Mesendoderm (in vitro differentiated cells): ENCODE data around the gene FN3K.

Experiments used
- DNase-seq: peaks from one replicate; pipeline ENCODE4 v3.0.0; 2013
- H2AK5ac ChIP-seq: 2 replicates; pipeline ENCODE4 v1.6.1; 2013; ENCODE audit warnings: low read length, inconsistent platforms
- H2BK120ac ChIP-seq: 2 replicates; pipeline ENCODE4 v1.6.1; 2013; ENCODE audit warnings: low read depth, mild to moderate bottlenecking, low read length, moderate library complexity, mixed read lengths
- H2BK15ac ChIP-seq: replicated peaks from 2 replicates; pipeline ENCODE4 v1.6.1; 2013; ENCODE audit warnings: low read depth, mild to moderate bottlenecking, moderate library complexity
- H2BK5ac ChIP-seq: 2 replicates; pipeline ENCODE4 v1.6.1; 2013; ENCODE audit warnings: low read length, inconsistent platforms
- H3K18ac ChIP-seq: 2 replicates; pipeline ENCODE4 v1.6.1; 2013; ENCODE audit warnings: mild to moderate bottlenecking, low read length, mixed read lengths
- H3K23ac ChIP-seq: one replicate; pipeline ENCODE4 v1.6.1; 2013; ENCODE audit warnings: low read length
- H3K27ac ChIP-seq: 2 replicates; pipeline ENCODE4 v1.5.1; 2013; ENCODE audit warnings: low read depth, mild to moderate bottlenecking, inconsistent platforms, low read length, moderate library complexity
- H3K27me3 ChIP-seq: 2 replicates; pipeline ENCODE4 v1.6.1; 2013; ENCODE audit warnings: low read length, control low read depth, mild to moderate bottlenecking, inconsistent platforms; ENCODE audit not compliant: insufficient read depth, poor library complexity
- H3K36me3 ChIP-seq: 2 replicates; pipeline ENCODE4 v1.6.1; 2013; ENCODE audit warnings: low read length, inconsistent platforms; ENCODE audit not compliant: control insufficient read depth, insufficient read depth
- H3K4ac ChIP-seq: one replicate; pipeline ENCODE4 v1.6.1; 2013; ENCODE audit warnings: low read depth, mild to moderate bottlenecking, low read length, moderate library complexity
- H3K4me1 ChIP-seq: 2 replicates; pipeline ENCODE4 v1.6.1; 2013; ENCODE audit warnings: low read depth, low read length, inconsistent platforms; ENCODE audit not compliant: control insufficient read depth
- H3K4me2 ChIP-seq: 2 replicates; pipeline ENCODE4 v1.6.1; 2013; ENCODE audit warnings: low read length
- H3K4me3 ChIP-seq: 2 replicates; pipeline ENCODE4 v1.5.1; 2013; ENCODE audit warnings: mild to moderate bottlenecking, low read length
- H3K56ac ChIP-seq: one replicate; pipeline ENCODE4 v1.6.1; 2013; ENCODE audit warnings: low read length
- H3K79me1 ChIP-seq: 2 replicates; pipeline ENCODE4 v1.6.1; 2013; ENCODE audit warnings: low read length, inconsistent platforms
- H3K79me2 ChIP-seq: 2 replicates; pipeline ENCODE4 v1.6.1; 2013; ENCODE audit warnings: mild to moderate bottlenecking, low read length; ENCODE audit not compliant: control insufficient read depth, insufficient read depth
- H3K9ac ChIP-seq: 2 replicates; pipeline ENCODE4 v1.6.1; 2013; ENCODE audit warnings: low read length, inconsistent platforms
- H4K5ac ChIP-seq: one replicate; pipeline ENCODE4 v1.6.1; 2013; ENCODE audit warnings: low read length
- H4K8ac ChIP-seq: one replicate; pipeline ENCODE4 v1.6.1; 2013; ENCODE audit warnings: low read depth, mild to moderate bottlenecking, control low read depth, low read length, moderate library complexity
- WGBS: extraction: QIAGEN DNeasy Blood & Tissue Kit; methylation state at CpG from one replicate; pipeline ENCODE4 v1.1.7; 2013; ENCODE audit warnings: low lambda C conversion rate, missing lambda C conversion rate; ENCODE audit not compliant: insufficient coverage; ENCODE audit errors: extremely low coverage; 5-methylcytosine and 5-hydroxymethylcytosine counted together

The FN3K gene

GRCh38 chr17:82794781-82795482 is 59.5 kb downstream of the FN3K start:
- Histone ChIP-seq H3K79me1 (peaks cover 11% of the 10 kb centered on the region), H3K4me2 (no peak overlapping the region), H3K27ac (no peak overlapping the region), H3K23ac (no peak overlapping the region), H3K9ac (no peak overlapping the region), H3K27me3 (no peaks in the 10 kb centered on the region), H3K4ac (no peak overlapping the region), H3K36me3 (no peaks in the 10 kb centered on the region), H3K79me2 (no peaks in the 10 kb centered on the region), H3K4me3 (no peak overlapping the region), H3K4me1 (no peaks in the 10 kb centered on the region), H2BK5ac (no peak overlapping the region), H2AK5ac (no peak overlapping the region), H3K18ac (no peak overlapping the region), H3K56ac (no peak overlapping the region), H2BK120ac (no peak overlapping the region), H2BK15ac (no peak overlapping the region), H4K5ac (no peak overlapping the region), H4K8ac (no peak overlapping the region)
- WGBS = no CpG with 5 or more reads among the region's 18 CpGs
- DNase-seq = no peak

DNA sequence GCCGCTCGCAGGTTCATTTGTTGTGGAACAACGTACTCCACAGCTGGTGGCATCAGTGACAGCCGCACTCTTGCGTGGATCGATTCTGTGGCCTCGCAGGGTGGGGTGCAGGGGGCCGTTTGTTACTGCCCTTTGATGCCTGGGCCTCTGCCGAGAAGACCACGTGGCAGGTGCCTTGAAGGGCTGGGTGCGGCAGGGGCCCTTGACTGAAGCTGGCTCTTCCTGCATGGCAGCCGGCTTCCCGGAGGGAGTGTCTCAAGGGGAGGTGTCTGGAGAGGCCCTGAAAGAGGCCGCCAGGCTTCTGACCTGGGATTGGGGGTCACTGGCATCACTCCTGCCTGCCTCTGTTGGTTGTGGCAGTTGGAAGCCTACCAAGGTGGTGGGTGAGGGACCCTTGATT is 60.2 kb downstream of the FN3K start:
- H2AK5ac ChIP-seq = no peak overlapping the region
- H4K8ac ChIP-seq = no peak overlapping the region
- no peaks in the 10 kb centered on the region for H3K36me3 ChIP-seq
- no peak overlapping the region for H3K18ac ChIP-seq
- WGBS = no CpG with 5 or more reads among the region's 14 CpGs
- H3K4me3 ChIP-seq = no peak overlapping the region
- no peaks in the 10 kb centered on the region for H3K79me2 ChIP-seq
- no peak overlapping the region for H2BK120ac ChIP-seq
- H3K4me1 ChIP-seq = no peaks in the 10 kb centered on the region
- no peak overlapping the region for H3K56ac ChIP-seq
- no peak overlapping the region for H4K5ac ChIP-seq
- H3K9ac ChIP-seq = no peak overlapping the region
- H2BK5ac ChIP-seq = no peak overlapping the region
- H3K27me3 ChIP-seq = no peaks in the 10 kb centered on the region
- H3K4ac ChIP-seq = no peak overlapping the region
- no peak overlapping the region for H2BK15ac ChIP-seq
- H3K27ac ChIP-seq = no peak overlapping the region
- H3K23ac ChIP-seq = no peak overlapping the region
- peaks cover 11% of the 10 kb centered on the region for H3K79me1 ChIP-seq
- no peak for DNase-seq
- no peak overlapping the region for H3K4me2 ChIP-seq

- H3K4ac ChIP-seq = no peak overlapping the region
- no peak overlapping the region for H2AK5ac ChIP-seq
- H3K27me3 ChIP-seq = no peaks in the 10 kb centered on the region
- no peak overlapping the region for H3K4me2 ChIP-seq
- H3K36me3 ChIP-seq = peaks cover 2% of the 10 kb centered on the region
- H3K79me1 ChIP-seq = peaks cover 10% of the 10 kb centered on the region
- no peak for DNase-seq
- no peak overlapping the region for H2BK15ac ChIP-seq
- no peak overlapping the region for H3K56ac ChIP-seq
- H3K79me2 ChIP-seq = no peaks in the 10 kb centered on the region
- no peak overlapping the region for H3K23ac ChIP-seq
- no peak overlapping the region for H3K4me3 ChIP-seq
- H3K27ac ChIP-seq = no peak overlapping the region
- no peak overlapping the region for H4K5ac ChIP-seq
- H3K4me1 ChIP-seq = no peaks in the 10 kb centered on the region
- H4K8ac ChIP-seq = no peak overlapping the region
- no peak overlapping the region for H2BK5ac ChIP-seq
- WGBS = no CpG with 5 or more reads among the region's 9 CpGs
- H2BK120ac ChIP-seq = no peak overlapping the region
- H3K18ac ChIP-seq = no peak overlapping the region
- no peak overlapping the region for H3K9ac ChIP-seq
Measured at GRCh38 chr17:82797061-82797460, 61.6 kb downstream of the FN3K start.

- no CpG with 5 or more reads among the region's 7 CpGs for WGBS
Measured at GRCh38 chr17:82798752-82799151, 63.3 kb downstream of the FN3K start.

GRCh38 chr17:82799591-82799990 is 64.2 kb downstream of the FN3K start:
- H4K8ac ChIP-seq = no peak overlapping the region
- no peak overlapping the region for H2BK5ac ChIP-seq
- H3K36me3 ChIP-seq = peaks cover 2% of the 10 kb centered on the region
- H3K4me1 ChIP-seq = no peaks in the 10 kb centered on the region
- no peak overlapping the region for H2BK15ac ChIP-seq
- H3K79me2 ChIP-seq = peaks cover 5% of the 10 kb centered on the region
- H3K27ac ChIP-seq = no peak overlapping the region
- WGBS = no CpG with 5 or more reads among the region's 16 CpGs
- H4K5ac ChIP-seq = no peak overlapping the region
- H3K79me1 ChIP-seq = peaks cover 15% of the 10 kb centered on the region
- H3K4ac ChIP-seq = no peak overlapping the region
- H3K27me3 ChIP-seq = no peaks in the 10 kb centered on the region
- no peak overlapping the region for H3K56ac ChIP-seq
- H3K4me2 ChIP-seq = no peak overlapping the region
- H3K23ac ChIP-seq = no peak overlapping the region
- no peak overlapping the region for H3K9ac ChIP-seq
- no peak overlapping the region for H2AK5ac ChIP-seq
- no peak overlapping the region for H2BK120ac ChIP-seq
- H3K4me3 ChIP-seq = no peak overlapping the region
- no peak for DNase-seq
- H3K18ac ChIP-seq = no peak overlapping the region

More at GRCh38 chr17:82798752-82799151, 63.3 kb downstream of the FN3K start:
- Histone ChIP-seq H3K27me3 (no peaks in the 10 kb centered on the region), H3K4ac (no peak overlapping the region), H3K9ac (no peak overlapping the region), H2BK15ac (no peak overlapping the region), H3K36me3 (peaks cover 2% of the 10 kb centered on the region), H3K56ac (no peak overlapping the region), H3K4me2 (no peak overlapping the region), H3K18ac (no peak overlapping the region), H3K79me1 (peaks cover 17% of the 10 kb centered on the region), H2AK5ac (no peak overlapping the region), H4K8ac (no peak overlapping the region), H4K5ac (no peak overlapping the region), H2BK5ac (no peak overlapping the region), H3K4me1 (no peaks in the 10 kb centered on the region), H2BK120ac (no peak overlapping the region), H3K4me3 (no peak overlapping the region), H3K23ac (no peak overlapping the region), H3K79me2 (peaks cover 5% of the 10 kb centered on the region), H3K27ac (no peak overlapping the region)
- no peak for DNase-seq
